Left lobe of liver (tissue), 2 donors: ENCODE measurements around the gene CSTB. TPM values are rescaled to one million over a fixed set of nuclear protein-coding genes. Genes with fewer than 3 reads are reported as not detected.
"Not testable (repeated sequence)": the region's sequence is repeated elsewhere in the genome, so short reads cannot be mapped to it uniquely, and the experiment has no call there.

ENCODE experiments used
- ATAC-seq: fragments of 200-7000 bp; cut with Tn5 transposase; one replicate; pipeline ENCODE4 v1.9.1; 2020; ENCODE audit warnings: mild to moderate bottlenecking, moderate library complexity
- DNase-seq: peaks from one replicate; pipeline ENCODE4 v3.0.0-alpha.2; 2020; ENCODE audit warnings: low spot score
- total RNA-seq: library from RNA; stranded (reverse); gene quantifications from one replicate; pipeline ENCODE4 v1.2.1, GENCODE V29; 2021
- donor health status: DM: no; HTN: no; CAD: no; lungs with moderate emphysema.
- donor health status: DM: no; HTN: yes; CAD: no.

CSTB gene, protein sequence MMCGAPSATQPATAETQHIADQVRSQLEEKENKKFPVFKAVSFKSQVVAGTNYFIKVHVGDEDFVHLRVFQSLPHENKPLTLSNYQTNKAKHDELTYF
- 25.6 TPM for total RNA-seq

DNA sequence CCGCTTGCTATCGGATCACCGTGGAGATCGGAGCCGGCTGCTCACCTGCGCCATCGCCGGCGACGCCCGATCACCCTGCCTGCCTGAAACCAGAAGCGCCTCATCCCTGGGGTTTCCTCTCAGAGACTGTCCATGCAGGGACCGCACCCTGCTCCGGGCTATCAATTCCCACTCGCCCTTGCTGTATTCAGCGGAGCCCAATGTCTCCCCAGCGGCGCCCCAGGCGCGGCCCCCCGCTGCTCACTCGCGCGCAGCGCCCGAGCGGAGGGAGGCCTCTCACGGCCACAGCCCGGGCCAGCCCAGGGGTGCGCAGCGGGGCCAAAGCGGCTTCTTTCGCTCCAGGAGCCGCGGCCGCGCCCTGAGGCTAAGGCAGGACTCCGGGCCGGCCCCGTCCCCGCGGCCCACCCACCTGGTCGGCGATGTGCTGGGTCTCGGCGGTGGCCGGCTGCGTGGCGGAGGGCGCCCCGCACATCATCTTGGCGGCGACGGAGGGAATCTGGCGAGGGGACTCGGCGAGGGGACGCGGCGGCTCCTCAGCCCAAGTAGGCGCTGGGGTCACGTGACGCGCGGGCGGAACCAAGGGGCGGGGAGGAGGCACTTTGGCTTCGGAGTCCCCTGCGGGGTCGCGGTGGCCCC, at the start of gene CSTB:
Gene CSTB (minus strand): TSS at position 514 of the 636 bp plus-strand sequence. CDS start 39 bp downstream, at position 475.
- peak; percentile 90 for DNase-seq
- ATAC-seq = peak; percentile 85

DNA sequence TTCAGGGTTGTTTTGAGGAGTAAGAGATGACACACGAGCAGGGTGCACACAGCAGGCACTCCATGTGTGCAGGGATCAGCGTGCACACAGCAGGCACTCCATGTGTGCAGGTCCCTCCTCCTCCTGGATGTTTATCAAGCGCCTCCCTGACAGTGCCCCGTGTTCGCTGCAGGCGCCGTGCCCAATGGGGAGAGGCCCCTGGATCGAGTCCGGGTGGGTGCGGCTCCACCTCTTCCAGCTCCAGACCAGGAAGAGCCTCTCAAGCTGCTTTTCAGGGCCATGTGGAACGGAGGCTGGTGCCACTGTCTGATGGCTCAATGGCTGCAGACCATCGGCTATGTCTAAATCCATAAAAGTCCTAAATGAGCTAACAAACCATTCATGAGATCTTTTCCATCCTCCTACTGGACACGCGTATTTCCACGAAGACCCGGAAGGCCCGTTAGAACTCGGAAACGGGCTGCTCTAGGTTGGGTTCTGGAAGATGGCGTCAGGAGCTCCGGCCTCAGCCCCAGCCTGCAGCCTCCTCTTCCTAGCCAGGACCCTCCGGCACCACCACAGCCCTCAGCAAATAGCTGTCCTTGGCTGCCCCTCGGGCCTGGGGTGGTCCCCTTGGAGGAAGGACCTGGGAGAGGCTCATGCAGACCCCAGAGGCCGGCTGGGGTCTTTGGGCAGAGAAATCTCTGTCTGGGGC, 49.3 kb upstream of the CSTB start:
- no peak for ATAC-seq
- no peak for DNase-seq

DNA sequence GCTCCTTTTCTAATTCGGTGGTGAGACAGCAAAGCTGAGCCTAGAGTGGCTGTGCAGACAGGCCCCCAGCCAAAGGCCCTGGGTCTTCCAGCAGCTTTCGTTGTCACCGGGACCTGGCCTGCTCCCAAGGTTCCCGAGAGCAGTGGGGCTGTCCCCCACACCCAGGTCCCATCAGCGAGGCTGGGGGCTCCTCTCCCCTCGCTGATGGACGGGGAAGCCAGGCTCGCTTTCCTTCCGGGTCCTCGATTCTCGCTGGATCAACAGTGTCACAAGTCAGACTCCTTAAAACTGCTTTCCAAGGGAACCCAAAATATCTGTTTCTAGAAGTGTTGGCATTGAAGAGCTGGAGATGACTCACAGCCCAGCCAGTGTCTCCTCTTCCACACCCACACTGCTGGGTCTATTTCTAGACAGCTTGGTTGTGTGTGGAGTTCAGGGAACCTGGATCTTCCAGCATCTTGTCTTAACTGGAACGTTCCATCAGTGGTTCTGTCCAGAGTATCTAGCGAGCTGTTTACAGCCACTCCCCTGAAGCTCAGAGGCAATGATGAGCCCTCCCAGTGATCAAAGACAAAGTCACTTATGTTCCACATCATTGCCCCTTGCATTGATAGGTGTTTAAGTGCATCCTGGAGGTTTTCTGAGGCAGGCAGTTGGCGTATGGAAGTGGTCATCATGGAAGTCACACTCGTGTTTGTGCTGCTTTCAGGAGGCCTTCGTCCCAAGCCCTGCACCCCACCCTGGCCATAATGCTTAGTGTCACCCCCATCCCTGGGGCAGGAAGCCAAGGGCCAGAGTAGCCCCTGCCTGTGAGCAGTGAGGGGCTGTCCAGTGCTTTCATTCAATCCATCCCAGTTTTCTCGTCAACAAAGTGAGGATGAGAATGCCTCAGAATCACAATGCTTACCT, 48.5 kb upstream of the CSTB start:
- DNase-seq (no peak), ATAC-seq (no peak)

DNA sequence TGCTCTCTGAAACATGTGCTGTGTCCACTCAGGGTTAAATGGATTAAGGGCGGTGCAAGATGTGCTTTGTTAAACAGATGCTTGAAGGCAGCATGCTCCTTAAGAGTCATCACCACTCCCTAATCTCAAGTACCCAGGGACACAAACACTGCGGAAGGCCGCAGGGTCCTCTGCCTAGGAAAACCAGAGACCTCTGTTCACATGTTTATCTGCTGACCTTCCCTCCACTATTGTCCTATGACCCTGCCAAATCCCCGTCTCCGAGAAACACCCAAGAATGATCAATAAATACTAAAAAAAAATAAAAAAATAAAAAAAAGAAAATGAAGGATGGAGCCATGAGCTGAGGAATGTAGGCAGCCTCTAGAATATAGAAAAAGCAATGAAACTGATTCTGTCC, 46.6 kb upstream of the CSTB start:
- not testable (repeated sequence) for ATAC-seq

DNA sequence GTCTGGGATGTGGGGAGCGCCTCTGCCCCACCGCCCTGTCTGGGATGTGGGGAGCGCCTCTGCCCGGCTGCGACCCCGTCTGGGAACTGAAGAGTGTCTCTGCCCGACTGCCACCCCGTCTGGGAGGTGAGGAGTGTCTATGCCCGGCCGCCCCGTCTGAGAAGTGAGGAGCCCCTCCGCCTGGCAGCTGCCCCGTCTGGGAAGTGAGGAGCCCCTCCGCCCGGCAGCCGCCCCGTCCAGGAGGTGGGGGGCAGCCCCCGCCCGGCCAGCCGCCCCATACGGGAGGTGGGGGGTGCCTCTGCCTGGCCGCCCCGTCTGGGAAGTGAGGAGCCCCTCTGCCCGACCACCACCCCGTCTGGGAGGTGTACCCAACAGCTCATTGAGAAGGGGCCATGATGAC, 46.1 kb upstream of the CSTB start:
- ATAC-seq, DNase-seq: not testable (repeated sequence)

More for the DNA sequence above, 46.6 kb upstream of the CSTB start:
- not testable (repeated sequence) for DNase-seq

DNA sequence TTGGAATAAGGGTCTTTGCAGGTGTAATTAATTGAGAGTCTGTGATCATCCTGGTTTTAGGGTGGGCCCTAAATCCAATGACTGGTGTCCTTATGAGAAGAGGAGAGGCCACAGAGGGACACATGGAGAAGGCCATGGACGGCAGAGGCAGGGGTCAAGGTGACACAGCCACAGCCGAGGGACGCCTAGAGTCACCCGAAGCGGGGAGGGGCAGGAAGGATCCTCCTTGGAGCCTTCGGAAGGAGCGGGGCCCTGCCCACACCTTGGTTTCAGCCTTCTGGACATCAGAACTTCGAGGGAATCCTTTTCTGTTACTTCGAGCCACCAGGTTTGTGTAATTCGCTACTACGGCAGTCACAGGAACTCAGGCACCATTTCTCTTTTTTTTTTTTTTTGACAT, 44.4 kb upstream of the CSTB start:
- no peak for ATAC-seq
- no peak for DNase-seq

DNA sequence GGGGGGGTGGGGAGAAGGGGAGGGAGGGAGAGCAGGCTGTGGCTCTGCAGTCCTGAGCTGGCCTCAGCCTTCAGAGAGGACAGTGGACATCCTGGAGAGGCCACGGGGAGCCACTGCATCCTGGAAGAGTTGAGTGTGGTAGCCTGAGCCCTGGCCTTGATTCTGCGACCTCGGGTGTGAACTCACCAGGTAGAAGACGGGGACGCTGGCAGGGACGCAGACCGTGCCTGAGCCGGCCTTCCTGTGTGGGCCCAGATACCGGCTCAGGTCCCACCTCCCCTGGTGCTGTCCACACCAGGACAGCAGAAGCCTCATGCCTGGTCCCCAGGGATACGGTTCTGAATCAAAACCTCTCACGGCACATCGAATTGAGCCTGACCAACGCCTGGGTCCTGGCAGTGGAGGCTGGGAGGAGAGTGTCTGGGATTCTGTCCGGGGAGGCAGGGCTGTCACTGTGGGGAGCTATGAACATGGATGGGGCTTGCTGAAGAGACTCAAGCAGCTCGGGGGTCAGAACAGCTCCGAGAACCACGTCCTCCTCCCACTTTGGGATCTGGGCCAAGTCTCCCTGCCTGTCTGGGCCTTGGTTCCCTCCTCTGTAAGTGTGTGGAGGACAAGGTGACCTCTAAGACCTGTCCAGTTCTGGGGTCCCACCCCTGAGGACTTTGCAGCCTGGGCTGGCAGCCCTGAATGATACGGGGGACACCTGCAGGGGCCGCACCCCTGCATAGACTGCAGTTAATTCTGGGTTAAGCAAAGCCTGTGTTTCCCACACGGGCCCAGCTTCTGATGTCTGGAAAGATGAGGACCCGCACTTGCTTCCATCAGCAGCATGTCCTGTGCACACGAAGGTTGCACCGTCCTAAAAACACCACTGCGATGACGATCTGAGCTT, 43.6 kb upstream of the CSTB start:
- DNase-seq = no peak

DNA sequence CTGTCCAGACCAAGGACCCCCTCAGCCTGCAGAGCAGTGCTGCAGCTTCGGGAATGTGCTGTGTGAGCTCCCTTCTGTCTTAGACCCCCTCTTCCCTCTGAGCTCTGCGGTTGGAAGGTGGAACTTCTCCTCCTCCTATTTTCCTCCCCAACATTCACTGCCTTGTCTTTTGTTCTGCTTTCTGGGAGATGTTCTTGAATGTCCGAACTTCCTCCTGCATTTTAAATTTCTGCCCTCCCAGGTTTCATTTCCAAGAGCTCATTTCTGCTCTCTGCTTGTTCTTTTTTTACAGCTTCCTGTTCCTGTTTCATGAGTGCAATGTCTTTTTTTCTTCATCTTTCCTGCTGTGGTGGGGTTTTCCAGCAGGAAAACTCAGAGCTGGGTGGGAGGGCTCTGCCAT, 42.6 kb upstream of the CSTB start:
- no peak for DNase-seq
- ATAC-seq = no peak

More for the DNA sequence above, 43.6 kb upstream of the CSTB start:
- no peak for ATAC-seq

DNA sequence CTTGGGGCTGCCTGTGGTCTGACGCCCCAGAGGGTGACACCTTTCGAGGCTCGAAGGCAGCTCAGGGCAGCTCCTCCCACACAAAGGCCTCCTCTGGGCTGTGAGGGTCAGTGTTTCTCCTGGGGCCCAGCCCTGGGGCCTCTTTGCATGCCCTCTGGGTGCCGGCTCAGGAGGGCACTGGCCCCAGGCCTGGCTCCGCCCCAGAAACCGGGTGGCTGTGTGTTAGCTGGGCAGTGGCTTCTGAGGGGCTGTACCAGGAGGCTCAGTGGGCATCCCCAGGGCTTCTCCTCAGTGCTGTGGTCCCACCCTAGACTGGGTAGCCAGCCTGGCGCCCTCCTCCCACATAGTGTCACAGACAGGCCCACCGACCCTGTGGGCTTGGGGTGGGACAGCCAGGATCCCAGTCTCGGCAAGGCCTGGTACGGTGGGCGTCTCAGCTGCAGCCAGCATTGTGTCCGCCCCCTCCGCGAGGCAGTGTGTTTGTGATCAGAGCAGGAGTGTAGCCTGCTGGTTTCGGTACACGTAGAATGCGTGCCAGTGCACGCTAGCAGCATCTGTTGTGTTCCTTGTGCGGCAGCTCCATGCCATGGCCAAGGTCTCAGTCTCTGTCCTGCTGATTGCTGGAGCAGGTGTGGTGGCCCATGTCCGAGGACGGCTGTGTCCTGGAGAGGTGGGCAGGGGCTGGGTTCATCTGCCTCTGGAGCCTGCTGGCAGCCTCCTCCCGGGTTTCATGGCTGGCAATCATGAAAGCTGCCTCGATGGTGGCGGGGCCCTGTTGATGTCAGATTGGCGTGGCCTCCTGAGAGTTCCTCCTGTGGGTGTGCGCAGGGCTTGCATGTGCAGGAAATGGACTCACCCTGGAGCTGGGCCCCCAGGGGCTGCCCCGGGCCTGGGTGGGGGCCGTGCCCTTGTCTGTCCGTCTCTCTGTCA, 41.3 kb upstream of the CSTB start:
- ATAC-seq (no peak), DNase-seq (no peak)

DNA sequence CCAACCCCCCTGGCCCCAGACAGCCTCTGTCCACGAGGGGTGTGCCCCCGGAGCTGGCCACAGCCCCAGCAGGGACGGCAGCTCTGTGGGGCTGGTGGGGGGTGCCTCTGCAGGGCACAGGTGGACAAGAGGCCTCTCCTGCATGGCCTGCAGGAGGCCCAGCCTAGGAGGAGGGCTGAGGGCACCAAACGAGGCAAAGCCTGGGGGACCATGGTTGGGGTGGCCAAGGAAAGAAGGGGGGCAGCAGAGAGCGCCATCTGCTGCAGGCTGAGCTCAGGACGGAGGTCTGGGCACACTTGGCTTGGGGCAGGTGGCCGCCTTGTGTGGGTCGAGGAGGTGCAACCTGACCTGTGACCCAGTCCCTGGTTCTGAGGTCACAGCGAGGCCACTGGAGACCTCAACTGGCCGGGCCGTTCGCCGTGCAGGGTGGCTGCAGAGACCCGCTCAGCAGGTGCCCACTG, 40.5 kb upstream of the CSTB start:
- DNase-seq = no peak

DNA sequence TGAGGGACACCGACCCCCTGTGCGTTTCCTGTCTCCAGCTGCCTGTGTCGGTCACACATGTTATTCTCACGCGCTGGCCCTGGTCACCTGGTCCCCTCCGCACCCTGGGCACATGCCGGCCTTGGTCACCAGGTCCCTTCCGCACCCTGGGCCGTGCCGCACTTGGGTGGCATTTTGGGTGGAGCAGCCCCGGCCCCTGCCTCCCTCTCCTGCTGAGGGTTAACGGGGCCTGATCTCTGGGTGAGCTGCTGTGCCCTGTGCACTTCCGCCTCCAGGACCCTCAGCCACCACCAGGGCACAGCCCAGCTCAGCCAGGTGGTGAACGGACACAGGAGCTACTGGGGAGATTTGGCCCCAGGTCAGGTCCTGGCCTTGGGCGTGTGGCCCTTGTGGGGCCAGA, 39.9 kb upstream of the CSTB start:
- DNase-seq (no peak), ATAC-seq (no peak)

More for the DNA sequence above, 40.5 kb upstream of the CSTB start:
- no peak for ATAC-seq

DNA sequence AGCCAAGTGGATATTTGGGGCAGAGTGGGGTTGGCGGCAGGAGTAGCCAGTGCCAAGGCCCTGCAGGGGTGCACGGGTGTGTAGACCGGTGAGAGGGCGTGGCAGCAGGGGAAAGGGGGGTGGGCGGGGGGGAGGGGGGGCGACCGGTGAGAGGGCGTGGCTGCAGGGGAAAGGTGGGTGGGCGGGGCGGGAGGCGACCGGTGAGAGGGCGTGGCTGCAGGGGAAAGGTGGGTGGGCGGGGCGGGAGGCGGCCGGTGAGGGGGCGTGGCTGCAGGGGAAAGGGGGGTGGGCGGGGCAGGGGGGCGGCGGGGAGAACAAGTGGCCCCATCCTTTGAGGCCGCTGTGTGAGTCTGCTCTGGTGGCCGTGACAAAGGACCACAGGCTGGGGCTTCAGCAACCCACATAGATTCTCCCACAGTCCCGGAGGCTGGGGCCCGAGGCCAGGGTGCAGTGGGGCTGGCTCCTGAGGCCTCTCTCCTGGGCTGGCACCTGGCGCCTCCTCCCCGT, 39.1 kb upstream of the CSTB start:
- DNase-seq (no peak), ATAC-seq (no peak)

DNA sequence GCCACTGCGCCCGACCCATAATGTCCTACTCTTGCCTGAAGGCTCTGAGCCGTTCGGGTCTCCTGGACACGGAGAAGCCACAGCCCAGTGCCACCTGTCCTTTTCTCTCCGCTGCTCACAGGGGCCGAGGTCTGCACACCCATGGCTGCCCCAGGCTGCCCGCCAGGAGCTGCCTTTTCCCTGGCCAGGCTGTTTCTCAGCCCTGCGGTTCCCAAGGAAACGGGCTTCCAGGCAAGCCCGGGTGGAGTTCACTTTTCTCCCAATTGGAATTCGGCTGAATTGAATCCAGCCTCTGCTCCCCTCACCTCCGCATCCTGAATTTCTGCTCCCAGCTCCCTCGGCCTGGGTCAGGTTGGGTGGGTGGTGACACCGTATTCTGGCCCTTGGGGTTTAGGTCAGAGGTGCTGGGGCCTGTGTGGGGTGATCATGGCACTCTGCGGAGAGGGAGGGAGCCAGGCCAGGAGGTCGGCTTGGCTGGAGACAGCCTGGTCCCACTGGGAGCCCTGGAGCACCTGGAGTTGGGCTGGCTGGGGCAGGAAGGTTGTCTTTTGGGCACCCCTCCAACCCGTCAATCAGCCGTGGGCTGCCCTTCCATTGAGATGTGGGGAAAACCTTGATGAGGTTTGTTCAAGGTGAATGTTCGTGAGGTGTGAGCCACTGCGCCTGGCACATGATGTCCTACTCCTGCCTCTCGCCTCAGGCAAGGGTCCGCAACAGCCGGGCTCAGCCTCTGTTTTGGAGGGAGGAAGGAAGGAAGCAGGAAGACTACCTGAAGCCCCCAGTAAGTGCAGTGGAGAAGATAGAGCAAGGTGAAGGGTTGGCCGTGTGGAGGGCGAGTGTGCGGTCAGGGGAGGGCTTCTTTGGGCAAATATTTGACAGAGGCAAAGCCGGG, 38.4 kb upstream of the CSTB start:
- DNase-seq = no peak

DNA sequence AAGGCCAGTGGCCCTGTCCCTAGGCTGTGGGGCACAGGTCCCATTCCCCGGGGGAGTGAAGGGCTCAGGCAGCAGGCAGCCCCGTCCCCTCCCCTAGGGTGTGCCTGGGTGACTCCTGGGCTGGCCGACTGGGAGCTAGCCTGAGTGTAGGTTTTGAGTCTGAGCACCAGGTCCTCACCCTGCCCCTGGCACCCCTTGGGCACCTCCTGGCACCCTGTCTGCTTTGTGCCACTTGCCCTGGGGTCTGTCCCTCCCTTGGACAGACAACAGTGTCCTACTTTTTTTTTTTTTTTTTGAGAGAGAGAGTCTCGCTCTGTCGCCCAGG, 37.5 kb upstream of the CSTB start:
- ATAC-seq (no peak), DNase-seq (no peak)

More for the DNA sequence above, 38.4 kb upstream of the CSTB start:
- ATAC-seq = no peak

DNA sequence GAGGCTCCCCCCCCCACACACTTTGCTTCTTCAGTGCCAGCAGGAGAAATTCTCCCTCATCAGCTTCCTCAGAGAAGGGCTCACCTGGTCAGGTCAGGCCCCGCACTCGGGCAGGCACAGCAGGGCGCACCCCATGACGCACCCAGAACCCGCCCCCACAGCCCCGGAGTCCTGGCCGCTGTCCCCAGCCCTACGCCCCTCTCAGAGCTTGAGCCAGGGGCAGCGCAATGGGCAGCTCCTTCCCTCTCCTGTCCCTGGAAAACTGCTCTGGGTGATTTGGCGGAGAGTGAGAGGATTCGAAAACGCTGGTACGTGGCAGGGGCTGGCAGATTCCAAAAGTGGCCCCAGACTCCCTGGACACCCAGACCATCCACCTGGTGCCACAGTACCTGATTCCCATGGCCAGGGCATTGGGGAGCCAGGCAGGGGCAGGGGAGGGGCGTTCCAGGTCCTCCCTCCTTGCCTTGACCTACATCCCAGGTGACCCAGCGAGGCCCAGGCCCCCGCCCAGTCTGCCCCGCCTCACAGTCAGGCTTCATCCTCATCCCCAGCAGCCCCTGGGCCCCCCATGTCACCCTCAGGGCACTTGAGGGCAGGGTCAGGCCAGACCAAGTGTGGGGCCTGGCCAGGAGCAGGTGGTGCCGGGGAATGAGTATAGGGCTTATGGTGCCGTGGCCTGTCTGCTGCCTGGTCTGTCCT, 37.0 kb upstream of the CSTB start:
- DNase-seq (no peak), ATAC-seq (no peak)

DNA sequence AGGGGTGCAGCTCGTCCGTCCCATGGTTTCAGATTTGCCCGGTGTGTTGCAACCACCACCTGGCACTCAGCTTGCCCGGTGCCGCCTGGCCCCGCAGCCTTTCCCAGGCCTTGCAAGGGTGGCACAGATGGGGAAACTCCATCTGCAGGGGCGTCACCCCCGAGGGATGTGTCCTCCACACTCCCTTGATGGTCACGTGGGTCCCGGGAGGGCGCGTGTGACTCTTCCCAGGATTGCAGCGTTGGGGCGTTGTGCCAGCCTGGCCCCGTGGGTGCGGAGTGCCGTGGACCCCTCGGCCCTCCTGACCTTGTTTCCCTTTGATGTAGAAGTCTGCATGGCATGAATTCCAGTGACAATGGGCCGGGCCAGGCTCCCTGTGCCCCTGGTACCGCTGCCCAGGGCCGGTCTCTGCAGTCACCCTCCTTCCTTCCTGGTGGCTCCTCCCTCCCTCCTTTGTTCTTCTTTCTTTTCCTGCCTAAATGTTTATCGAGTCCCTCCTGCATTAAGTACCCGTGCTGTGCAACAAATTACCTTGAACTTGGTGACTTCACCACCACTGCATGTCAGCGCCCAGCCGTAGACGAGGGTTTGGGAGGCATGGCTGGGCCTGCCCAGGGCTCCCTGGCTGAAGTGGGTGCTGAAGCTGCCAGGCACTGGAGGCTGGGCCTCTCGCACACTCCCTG, 36.2 kb upstream of the CSTB start:
- DNase-seq = peak; percentile 67
- ATAC-seq = peak; percentile 50
